Caco-2 (cell line): Measurements from ENCODE around the gene SMAD7. TPM values are rescaled to one million over a fixed set of nuclear protein-coding genes. Genes with fewer than 3 reads are reported as not detected.

Experiments used
- BruUV-seq: library from RNA; stranded (reverse); fragments of 400-500 nt; replicated peaks from 2 replicates; lab custom pipeline; 2021; lab: Mats Ljungman, UMichigan
- CTCF ChIA-PET: fragments of 300-600 bp; sonication (Branson Sonifier 250); formaldehyde crosslinking; loops from one replicate; lab custom pipeline; 2022; ENCODE audit warnings: antibody characterized with exemption; lab: Charles Lee
- POLR2A ChIA-PET: fragments of 300-600 bp; sonication (Branson Sonifier 250); formaldehyde crosslinking; loops from one replicate; lab custom pipeline; 2022; ENCODE audit warnings: antibody characterized with exemption; lab: Charles Lee
- DNase-seq, 2 experiments: peaks; one replicate each; pipeline versions ENCODE4 v3.0.0 to v3.0.0-alpha.2; 2020 to 2022
- H3K27me3 ChIP-seq: replicated peaks from 2 replicates; pipeline ENCODE4 v1.6.0; 2011; ENCODE audit warnings: low read length; ENCODE audit not compliant: control insufficient read depth, insufficient read depth
- H3K36me3 ChIP-seq: 2 replicates; pipeline ENCODE4 v1.5.1; 2011; ENCODE audit warnings: low read length; ENCODE audit not compliant: control insufficient read depth, insufficient read depth
- H3K4me1 ChIP-seq: fragments of 250-450 bp; sonication (Bioruptor Pico); 2 replicates; pipeline ENCODE4 v1.5.1; 2020; ENCODE audit warnings: mild to moderate bottlenecking
- H3K4me3 ChIP-seq: 2 replicates; pipeline ENCODE4 v1.5.1; 2011; ENCODE audit warnings: low read depth, mild to moderate bottlenecking, control low read depth, low read length
- H3K9me3 ChIP-seq: fragments of 250-450 bp; sonication (Bioruptor Pico); 2 replicates; pipeline ENCODE4 v1.5.1; 2020; ENCODE audit warnings: mild to moderate bottlenecking, moderate library complexity
- H3K27ac Mint-ChIP-seq: one replicate; pipeline ENCODE4 v1.8.0; 2022; ENCODE audit warnings: mixed read lengths; ENCODE audit not compliant: unreplicated experiment
- H3K27me3 Mint-ChIP-seq: one replicate; pipeline ENCODE4 v1.8.0; 2022; ENCODE audit warnings: mixed read lengths; ENCODE audit not compliant: insufficient read depth, unreplicated experiment
- H3K36me3 Mint-ChIP-seq: one replicate; pipeline ENCODE4 v1.8.0; 2022; ENCODE audit warnings: mild to moderate bottlenecking, mixed read lengths; ENCODE audit not compliant: insufficient read depth, unreplicated experiment
- H3K4me1 Mint-ChIP-seq: one replicate; pipeline ENCODE4 v1.8.0; 2022; ENCODE audit warnings: low read depth, mixed read lengths; ENCODE audit not compliant: unreplicated experiment
- H3K4me3 Mint-ChIP-seq: one replicate; pipeline ENCODE4 v1.8.0; 2022; ENCODE audit warnings: mild to moderate bottlenecking, moderate library complexity, mixed read lengths; ENCODE audit not compliant: unreplicated experiment
- H3K9me3 Mint-ChIP-seq: one replicate; pipeline ENCODE4 v1.8.0; 2022; ENCODE audit warnings: mixed read lengths; ENCODE audit not compliant: unreplicated experiment
- CTCF ChIP-seq, 2 experiments: fragments of 200-600 bp in 1 of 2; IDR thresholded peaks; 1 replicate in 1 of 2; 2 replicates in 1 of 2; pipeline versions ENCODE4 v1.5.1 to v1.8.0; 2011 to 2022; ENCODE audit warnings: antibody characterized with exemption in 1 of 2, control low read depth in 1 of 2, inconsistent platforms in 1 of 2, low read depth in 1 of 2, low read length in 1 of 2, mild to moderate bottlenecking in 1 of 2, moderate library complexity in 1 of 2; ENCODE audit not compliant: insufficient read depth in 1 of 2, severe bottlenecking in 1 of 2, unreplicated experiment in 1 of 2
- intact Hi-C: fragments of 100-400 bp; cut with micrococcal nuclease; formaldehyde crosslinking; loops from one replicate; pipeline ENCODE4 v1.10.0; 2022; ENCODE audit not compliant: unreplicated experiment
- total RNA-seq: library from RNA; stranded (reverse); gene quantifications from 2 replicates; pipeline ENCODE4 v1.2.3, GENCODE V29; 2022

The SMAD7 gene
- total RNA-seq, 1 experiment from 2014 or later: 9.3 TPM

GRCh38 chr18:48920408-48921038 lies 30.2 kb downstream of the SMAD7 start:
- Histone ChIP-seq H3K36me3 (no peaks in the 10 kb centered on the region), H3K27me3 (no peaks in the 10 kb centered on the region), H3K9me3 (no peaks in the 10 kb centered on the region), H3K4me3 (no peak overlapping the region), H3K4me1 (no peaks in the 10 kb centered on the region)
- Mint-ChIP-seq H3K27me3 (no peaks in the 10 kb centered on the region), H3K4me1 (no peaks in the 10 kb centered on the region), H3K36me3 (peaks cover 8% of the 10 kb centered on the region), H3K9me3 (no peaks in the 10 kb centered on the region), H3K27ac (no peak overlapping the region), H3K4me3 (no peak overlapping the region)
- CTCF ChIA-PET: no interaction called here
- intact Hi-C loops: no loop called here
- no peak for TF ChIP-seq CTCF (IDR thresholded peaks at IDR 0.05; ENCODE audit: insufficient read depth in 1 of 2, low read depth in 1 of 2, low read length in 1 of 2, severe bottlenecking in 1 of 2, unreplicated experiment in 1 of 2)
- POLR2A ChIA-PET: no interaction called here
- DNase-seq: no peak
- BruUV-seq: no TSS peak

- POLR2A ChIA-PET: no interaction called here
- BruUV-seq: no TSS peak
- Histone ChIP-seq H3K4me1 (no peaks in the 10 kb centered on the region), H3K4me3 (no peak overlapping the region), H3K9me3 (no peaks in the 10 kb centered on the region), H3K36me3 (no peaks in the 10 kb centered on the region), H3K27me3 (no peaks in the 10 kb centered on the region)
- CTCF ChIA-PET: no interaction called here
- Mint-ChIP-seq H3K4me1 (no peaks in the 10 kb centered on the region), H3K4me3 (no peak overlapping the region), H3K27me3 (no peaks in the 10 kb centered on the region), H3K27ac (no peak overlapping the region), H3K9me3 (no peaks in the 10 kb centered on the region), H3K36me3 (peaks cover 8% of the 10 kb centered on the region)
- intact Hi-C loops: loop anchor here (10.0 kb wide), 1 partner anchor 195 kb away; no protein-coding TSS in a partner anchor
- DNase-seq: no peak
- TF ChIP-seq CTCF (IDR thresholded peaks at IDR 0.05; ENCODE audit: insufficient read depth in 1 of 2, low read depth in 1 of 2, low read length in 1 of 2, severe bottlenecking in 1 of 2, unreplicated experiment in 1 of 2): no peak
Observed at GRCh38 chr18:48919547-48919946, 31.2 kb downstream of the SMAD7 start.

- no peak for DNase-seq
- CTCF ChIA-PET: no interaction called here
- Histone ChIP-seq H3K27me3 (no peaks in the 10 kb centered on the region), H3K4me3 (no peak overlapping the region), H3K4me1 (no peaks in the 10 kb centered on the region), H3K36me3 (no peaks in the 10 kb centered on the region), H3K9me3 (no peaks in the 10 kb centered on the region)
- no peaks in the 10 kb centered on the region for H3K9me3 Mint-ChIP-seq
- peaks cover 8% of the 10 kb centered on the region for H3K36me3 Mint-ChIP-seq
- no peak overlapping the region for H3K27ac Mint-ChIP-seq
- no TSS peak for BruUV-seq
- intact Hi-C loops: loop anchor here (10.0 kb wide), 1 partner anchor 194 kb away; no protein-coding TSS in a partner anchor
- no peak for TF ChIP-seq CTCF (IDR thresholded peaks at IDR 0.05; ENCODE audit: insufficient read depth in 1 of 2, low read depth in 1 of 2, low read length in 1 of 2, severe bottlenecking in 1 of 2, unreplicated experiment in 1 of 2)
- no peak overlapping the region for H3K4me3 Mint-ChIP-seq
- H3K4me1 Mint-ChIP-seq: no peaks in the 10 kb centered on the region
- H3K27me3 Mint-ChIP-seq: no peaks in the 10 kb centered on the region
- POLR2A ChIA-PET: no interaction called here
Observed at GRCh38 chr18:48918660-48919456, 31.9 kb downstream of the SMAD7 start.
